Glutamatergic neuron (in vitro differentiated cells): ENCODE results near the gene SPEN. TPM values are rescaled to one million over a fixed set of nuclear protein-coding genes. Genes with fewer than 3 reads are reported as not detected.

Source experiments
- DNase-seq: peaks from one replicate; pipeline ENCODE4 v3.0.0; 2022
- H3K27ac Mint-ChIP-seq: one replicate; pipeline ENCODE4 v1.8.0; 2020; ENCODE audit warnings: mild to moderate bottlenecking, mixed read lengths, inconsistent platforms; ENCODE audit not compliant: unreplicated experiment
- H3K27me3 Mint-ChIP-seq: one replicate; pipeline ENCODE4 v1.8.0; 2020; ENCODE audit warnings: mild to moderate bottlenecking, moderate library complexity, mixed read lengths, inconsistent platforms; ENCODE audit not compliant: unreplicated experiment
- H3K36me3 Mint-ChIP-seq: one replicate; pipeline ENCODE4 v1.8.0; 2020; ENCODE audit warnings: mild to moderate bottlenecking, mixed read lengths, inconsistent platforms; ENCODE audit not compliant: unreplicated experiment
- H3K4me1 Mint-ChIP-seq: one replicate; pipeline ENCODE4 v1.8.0; 2020; ENCODE audit warnings: mild to moderate bottlenecking, low read depth, mixed read lengths, inconsistent platforms; ENCODE audit not compliant: unreplicated experiment
- H3K4me3 Mint-ChIP-seq: one replicate; pipeline ENCODE4 v1.8.0; 2020; ENCODE audit warnings: mild to moderate bottlenecking, mixed read lengths, inconsistent platforms; ENCODE audit not compliant: unreplicated experiment
- H3K9me3 Mint-ChIP-seq: one replicate; pipeline ENCODE4 v1.8.0; 2020; ENCODE audit warnings: mild to moderate bottlenecking, moderate library complexity, mixed read lengths, inconsistent platforms; ENCODE audit not compliant: unreplicated experiment
- total RNA-seq: library from RNA; stranded (reverse); fragmentation: NEBNext Ultra II Directional; extraction: Animal tissue kit (Norgen Biotek cat#: 25700); gene quantifications from one replicate; pipeline ENCODE4 v1.2.1, GENCODE V29; 2021; ENCODE audit not compliant: unreplicated experiment
- TF ChIP-seq, protein P1 (sequence below): fragments of 200-600 bp; sonication (generic); IDR thresholded peaks from one replicate; pipeline ENCODE4 v1.5.0; 2021; ENCODE audit not compliant: partially characterized antibody, unreplicated experiment

SPEN gene
- total RNA-seq, 1 donor from 2014 or later = 52.4 TPM

GRCh38 chr1:15950763-15951295 lies 103.3 kb downstream of the SPEN start:
- Mint-ChIP-seq H3K27me3 (peaks cover 8% of the 10 kb centered on the region), H3K4me1 (peaks cover 52% of the 10 kb centered on the region), H3K36me3 (no peaks in the 10 kb centered on the region), H3K27ac (peak overlapping the region; percentile 64), H3K4me3 (peak overlapping the region; percentile 74), H3K9me3 (peaks cover 16% of the 10 kb centered on the region)
- DNase-seq = no peak
- TF ChIP-seq, protein P1, sequence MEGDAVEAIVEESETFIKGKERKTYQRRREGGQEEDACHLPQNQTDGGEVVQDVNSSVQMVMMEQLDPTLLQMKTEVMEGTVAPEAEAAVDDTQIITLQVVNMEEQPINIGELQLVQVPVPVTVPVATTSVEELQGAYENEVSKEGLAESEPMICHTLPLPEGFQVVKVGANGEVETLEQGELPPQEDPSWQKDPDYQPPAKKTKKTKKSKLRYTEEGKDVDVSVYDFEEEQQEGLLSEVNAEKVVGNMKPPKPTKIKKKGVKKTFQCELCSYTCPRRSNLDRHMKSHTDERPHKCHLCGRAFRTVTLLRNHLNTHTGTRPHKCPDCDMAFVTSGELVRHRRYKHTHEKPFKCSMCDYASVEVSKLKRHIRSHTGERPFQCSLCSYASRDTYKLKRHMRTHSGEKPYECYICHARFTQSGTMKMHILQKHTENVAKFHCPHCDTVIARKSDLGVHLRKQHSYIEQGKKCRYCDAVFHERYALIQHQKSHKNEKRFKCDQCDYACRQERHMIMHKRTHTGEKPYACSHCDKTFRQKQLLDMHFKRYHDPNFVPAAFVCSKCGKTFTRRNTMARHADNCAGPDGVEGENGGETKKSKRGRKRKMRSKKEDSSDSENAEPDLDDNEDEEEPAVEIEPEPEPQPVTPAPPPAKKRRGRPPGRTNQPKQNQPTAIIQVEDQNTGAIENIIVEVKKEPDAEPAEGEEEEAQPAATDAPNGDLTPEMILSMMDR = no peak

GRCh38 chr1:15951341-15952153 lies 104.0 kb downstream of the SPEN start:
- TF ChIP-seq, protein P1 = no peak
- Mint-ChIP-seq H3K9me3 (peaks cover 12% of the 10 kb centered on the region), H3K27me3 (peaks cover 8% of the 10 kb centered on the region), H3K36me3 (no peaks in the 10 kb centered on the region), H3K4me3 (no peak overlapping the region), H3K4me1 (peaks cover 48% of the 10 kb centered on the region), H3K27ac (no peak overlapping the region)
- no peak for DNase-seq

DNA sequence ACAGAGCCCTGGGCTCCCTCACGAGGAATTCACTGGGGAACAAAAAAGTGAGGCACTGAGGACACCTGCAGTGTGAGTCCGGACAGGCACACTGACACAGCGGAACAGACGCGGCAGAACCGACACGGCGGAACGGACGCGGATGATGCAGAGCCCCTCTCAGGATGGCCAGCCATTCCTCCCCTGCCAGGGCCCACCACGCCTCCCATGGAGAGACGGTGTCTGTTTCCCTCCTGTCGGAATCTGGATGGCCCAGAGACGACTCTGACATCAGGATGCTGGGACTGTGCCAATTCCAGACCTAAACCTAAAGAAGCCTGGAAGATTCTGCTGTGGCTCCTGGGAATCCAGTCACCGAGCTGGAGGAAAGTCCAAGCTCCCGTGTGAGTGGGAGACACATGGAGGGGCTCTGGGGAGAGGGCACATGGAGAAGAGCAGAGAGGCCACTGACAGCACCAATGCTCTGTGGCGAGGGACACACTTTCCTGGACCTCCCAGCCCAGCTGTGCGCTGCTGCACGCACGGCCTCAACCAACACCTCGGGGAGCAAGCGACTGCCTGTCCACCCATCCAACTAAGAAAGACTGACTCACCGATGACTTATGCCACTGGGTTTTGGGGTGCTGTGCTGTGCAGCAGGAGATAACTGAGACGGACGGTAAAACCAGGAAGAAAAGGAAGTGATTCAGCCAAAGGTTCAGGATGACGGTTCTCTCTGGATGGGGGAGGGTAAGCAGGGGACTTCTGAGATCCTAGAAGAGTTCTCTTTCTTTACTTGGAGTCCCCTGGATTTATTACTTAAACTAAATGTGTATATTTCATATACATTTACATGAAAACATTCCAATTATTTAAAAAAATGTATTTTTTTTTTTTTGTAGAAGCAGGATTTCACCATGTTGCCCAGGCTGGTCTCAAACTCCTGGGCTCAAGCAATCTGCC lies 105.1 kb downstream of the SPEN start:
- H3K27me3 Mint-ChIP-seq = peaks cover 10% of the 10 kb centered on the region
- H3K36me3 Mint-ChIP-seq = peaks cover 5% of the 10 kb centered on the region
- peak overlapping the region; percentile 38 for H3K27ac Mint-ChIP-seq
- H3K4me3 Mint-ChIP-seq = peak overlapping the region; percentile 4
- DNase-seq = no peak
- H3K4me1 Mint-ChIP-seq = peaks cover 48% of the 10 kb centered on the region
- peaks cover 11% of the 10 kb centered on the region for H3K9me3 Mint-ChIP-seq
- TF ChIP-seq, protein P1 = no peak

DNA sequence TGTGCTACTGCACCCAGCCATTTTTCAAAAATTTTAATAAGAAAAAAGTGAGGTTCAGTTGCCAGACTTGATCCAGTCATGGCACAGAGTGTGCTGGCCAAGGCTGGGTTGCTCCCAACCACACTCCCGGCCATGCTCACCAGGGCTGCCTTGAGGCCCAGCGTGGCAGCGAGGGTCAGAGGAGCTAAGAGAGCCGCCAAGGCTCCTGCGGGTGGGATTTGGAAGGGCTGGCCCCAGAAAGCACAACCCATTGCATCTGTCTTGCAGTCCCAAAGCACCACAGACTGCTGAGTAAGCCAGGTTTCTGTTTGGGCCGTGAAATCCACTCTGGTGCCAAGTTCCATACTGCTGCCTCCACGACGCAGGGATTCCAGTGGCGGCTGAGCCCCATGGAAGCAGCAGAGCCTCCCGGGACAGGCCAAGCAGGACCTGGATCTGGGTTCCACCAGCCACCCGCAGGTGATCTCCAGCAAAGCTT lies 105.8 kb downstream of the SPEN start:
- H3K4me1 Mint-ChIP-seq = peaks cover 48% of the 10 kb centered on the region
- TF ChIP-seq, protein P1 = no peak
- DNase-seq = no peak
- peaks cover 7% of the 10 kb centered on the region for H3K27me3 Mint-ChIP-seq
- peaks cover 5% of the 10 kb centered on the region for H3K36me3 Mint-ChIP-seq
- H3K4me3 Mint-ChIP-seq = no peak overlapping the region
- H3K27ac Mint-ChIP-seq = no peak overlapping the region
- peaks cover 9% of the 10 kb centered on the region for H3K9me3 Mint-ChIP-seq
